Measurements from ENCODE around the gene ARHGAP33.

Gene ARHGAP33

GRCh38 chr19:35796645-35797542 is 21.5 kb downstream of the ARHGAP33 start:
- TF ChIP-seq POLR2A (IDR thresholded peaks at IDR 0.05; ENCODE audit: low read depth, low read length) = no peak
- DNase-seq (ENCODE audit: insufficient read length, low spot score) (no peak), FAIRE-seq (no peak)

- DNase-seq (ENCODE audit: insufficient read length, low spot score) = no peak
- no peak for FAIRE-seq
- TF ChIP-seq POLR2A (IDR thresholded peaks at IDR 0.05; ENCODE audit: low read depth, low read length) = no peak
These were observed 22.3 kb downstream of the ARHGAP33 start for GRCh38 chr19:35797663-35798062.

- DNase-seq (ENCODE audit: insufficient read length, low spot score) (no peak), FAIRE-seq (no peak)
- no peak for TF ChIP-seq POLR2A (IDR thresholded peaks at IDR 0.05; ENCODE audit: low read depth, low read length)
These were observed 26.5 kb downstream of the ARHGAP33 start for GRCh38 chr19:35801828-35802227.

- TF ChIP-seq POLR2A (IDR thresholded peaks at IDR 0.05; ENCODE audit: low read depth, low read length) = no peak
- DNase-seq (ENCODE audit: insufficient read length, low spot score) (no peak), FAIRE-seq (no peak)
These were observed 30.2 kb downstream of the ARHGAP33 start for GRCh38 chr19:35805526-35806102.

- DNase-seq (ENCODE audit: insufficient read length, low spot score) (no peak), FAIRE-seq (no peak)
- TF ChIP-seq POLR2A (IDR thresholded peaks at IDR 0.05; ENCODE audit: low read depth, low read length) = no peak
These were observed 31.2 kb downstream of the ARHGAP33 start for GRCh38 chr19:35806597-35806996.

- no peak for TF ChIP-seq POLR2A (IDR thresholded peaks at IDR 0.05; ENCODE audit: low read depth, low read length)
- FAIRE-seq (no peak), DNase-seq (ENCODE audit: insufficient read length, low spot score) (no peak)
These were observed 32.3 kb downstream of the ARHGAP33 start for GRCh38 chr19:35807633-35808032.

GRCh38 chr19:35811317-35812219 is 36.2 kb downstream of the ARHGAP33 start:
- no peak for FAIRE-seq
- TF ChIP-seq POLR2A (IDR thresholded peaks at IDR 0.05; ENCODE audit: low read depth, low read length) = no peak
- no peak for DNase-seq (ENCODE audit: insufficient read length, low spot score)

GRCh38 chr19:35812220-35813042 is 37.1 kb downstream of the ARHGAP33 start, which contains the start of gene PRODH2:
TSS of gene PRODH2 (minus strand) at chr19:35812845. CDS start at chr19:35812805, 40 bp downstream.
- DNase-seq (ENCODE audit: insufficient read length, low spot score) (no peak), FAIRE-seq (no peak)
- TF ChIP-seq POLR2A (IDR thresholded peaks at IDR 0.05; ENCODE audit: low read depth, low read length) = no peak

GRCh38 chr19:35813043-35813890 is 37.9 kb downstream of the ARHGAP33 start:
- TF ChIP-seq POLR2A (IDR thresholded peaks at IDR 0.05; ENCODE audit: low read depth, low read length) = no peak
- FAIRE-seq = no peak
- no peak for DNase-seq (ENCODE audit: insufficient read length, low spot score)

- no peak for TF ChIP-seq POLR2A (IDR thresholded peaks at IDR 0.05; ENCODE audit: low read depth, low read length)
- FAIRE-seq (no peak), DNase-seq (ENCODE audit: insufficient read length, low spot score) (no peak)
These were observed 40.9 kb downstream of the ARHGAP33 start for GRCh38 chr19:35816262-35816661.

GRCh38 chr19:35816846-35817245 is 41.5 kb downstream of the ARHGAP33 start:
- no peak for DNase-seq (ENCODE audit: insufficient read length, low spot score)
- no peak for TF ChIP-seq POLR2A (IDR thresholded peaks at IDR 0.05; ENCODE audit: low read depth, low read length)
- no peak for FAIRE-seq

GRCh38 chr19:35818445-35818844 is 43.1 kb downstream of the ARHGAP33 start:
- TF ChIP-seq POLR2A (IDR thresholded peaks at IDR 0.05; ENCODE audit: low read depth, low read length) = no peak
- FAIRE-seq = no peak

More at GRCh38 chr19:35818445-35818844, 43.1 kb downstream of the ARHGAP33 start:
- no peak for DNase-seq (ENCODE audit: insufficient read length, low spot score)
